ENCODE results near the gene ASB1. TPM values are rescaled to one million over a fixed set of nuclear protein-coding genes. Genes with fewer than 3 reads are reported as not detected.

Gene ASB1
- total RNA-seq: 33.9 and 34.8 TPM in 2 replicates

GRCh38 chr2:238426568-238427434 is at the start of gene ASB1:
ASB1 (plus strand) TSS chr2:238426927; CDS start chr2:238427071, 144 bp downstream.
- H3K4me3 Mint-ChIP-seq: peak within 1 kb of the TSS; percentile 91
- DNase-seq: peak; percentile 95
- H3K9me3 Mint-ChIP-seq: no peaks in the 10 kb centered on the region
- H3K27ac Mint-ChIP-seq: peak within 1 kb of the TSS; percentile 93
- peaks cover 33% of the 10 kb centered on the region for H3K4me1 Mint-ChIP-seq
- intact Hi-C loops (cut with micrococcal nuclease): loop anchor here (1.0 to 10.0 kb wide), 3 partner anchors 12 to 732 kb away; partner anchors contain the start of gene PER2
- no peaks in the 10 kb centered on the region for H3K27me3 Mint-ChIP-seq
- H3K36me3 Mint-ChIP-seq (ENCODE audit: low read depth): peaks cover 35% of the 10 kb centered on the region

DNA sequence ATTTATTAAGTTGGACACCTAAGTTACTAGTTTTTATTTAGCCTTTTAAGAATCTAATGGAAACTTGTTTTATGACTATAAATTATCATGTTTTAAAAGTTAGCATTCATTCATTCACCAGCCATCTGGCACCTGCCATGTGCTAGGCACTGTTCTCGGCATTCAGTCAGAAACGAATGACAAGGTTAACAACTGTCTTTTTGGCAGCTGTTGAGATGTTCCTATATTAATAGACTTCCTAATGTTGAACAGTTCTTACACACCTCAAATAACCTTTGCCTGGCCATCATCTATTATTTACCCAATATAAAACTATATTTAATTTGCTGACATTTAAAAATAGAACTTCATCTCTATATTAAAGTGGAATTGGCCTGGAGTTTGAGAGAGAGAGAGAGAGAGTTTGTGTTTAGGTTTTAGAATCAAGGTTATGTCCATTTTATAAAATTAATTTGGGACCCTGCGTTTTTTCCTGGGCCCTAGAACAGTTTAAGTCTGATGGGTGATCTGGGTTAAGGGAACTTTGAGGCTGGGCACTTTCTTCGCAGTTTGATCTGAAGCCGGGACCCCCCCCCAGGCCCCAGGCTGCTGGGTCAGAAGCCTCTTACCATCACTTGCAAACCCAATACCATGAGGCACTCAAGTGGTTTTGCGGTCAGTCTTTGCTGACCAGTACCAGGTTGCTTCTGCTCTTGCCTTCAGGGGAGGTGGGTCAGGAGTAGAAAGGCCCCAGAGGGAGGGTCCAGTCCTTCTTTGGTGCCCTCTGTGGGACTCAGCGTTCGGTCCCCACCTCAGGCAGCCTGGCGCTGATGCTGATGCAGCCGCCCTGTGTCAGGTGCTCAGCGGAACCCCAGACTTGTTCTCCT is 48.3 kb upstream of the ASB1 start:
- peaks cover 12% of the 10 kb centered on the region for H3K27me3 Mint-ChIP-seq
- H3K36me3 Mint-ChIP-seq (ENCODE audit: low read depth): no peaks in the 10 kb centered on the region
- no peak for DNase-seq
- intact Hi-C loops (cut with micrococcal nuclease): no loop called here
- no peak overlapping the region for H3K27ac Mint-ChIP-seq
- H3K9me3 Mint-ChIP-seq: no peaks in the 10 kb centered on the region
- no peak overlapping the region for H3K4me3 Mint-ChIP-seq
- peaks cover 20% of the 10 kb centered on the region for H3K4me1 Mint-ChIP-seq

DNA sequence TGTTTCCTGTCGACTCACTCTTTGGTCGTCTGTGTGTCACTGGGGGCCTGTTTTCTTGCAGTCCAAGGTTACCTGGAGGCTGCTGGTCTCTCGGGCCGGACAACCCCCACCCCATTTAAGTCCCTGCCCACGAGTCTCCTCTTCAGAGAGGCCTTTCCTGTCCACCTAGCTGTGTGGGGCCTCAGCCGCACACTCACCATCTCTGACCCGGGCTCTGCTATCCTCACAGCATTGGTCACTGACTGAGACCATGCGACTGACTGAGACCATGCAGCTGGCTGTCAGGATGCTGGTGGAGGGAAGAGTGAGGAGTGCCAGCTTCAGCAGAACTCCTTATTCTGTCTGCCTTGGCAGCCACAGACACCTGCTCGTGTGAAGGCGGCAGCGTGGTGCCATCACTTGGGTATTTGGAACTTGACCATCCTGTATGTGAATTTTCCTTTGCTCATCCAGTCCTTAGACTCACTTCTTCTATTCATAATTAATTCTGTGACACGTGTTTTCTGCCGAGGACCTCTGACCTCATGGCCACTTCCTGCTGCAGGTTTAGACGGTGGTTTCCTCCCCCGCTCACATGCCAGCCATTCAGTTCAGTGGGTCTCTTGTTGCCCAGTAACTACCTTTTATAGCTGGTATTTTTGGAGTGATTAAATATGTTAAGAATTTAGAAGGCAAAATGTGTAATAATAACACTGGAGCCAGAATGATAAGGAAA is 47.5 kb upstream of the ASB1 start:
- Mint-ChIP-seq H3K9me3 (no peaks in the 10 kb centered on the region), H3K4me1 (peaks cover 23% of the 10 kb centered on the region), H3K4me3 (peak overlapping the region; percentile 18), H3K36me3 (ENCODE audit: low read depth) (no peaks in the 10 kb centered on the region), H3K27me3 (peaks cover 10% of the 10 kb centered on the region), H3K27ac (no peak overlapping the region)
- intact Hi-C loops (cut with micrococcal nuclease): no loop called here
- peak; percentile 67 for DNase-seq

DNA sequence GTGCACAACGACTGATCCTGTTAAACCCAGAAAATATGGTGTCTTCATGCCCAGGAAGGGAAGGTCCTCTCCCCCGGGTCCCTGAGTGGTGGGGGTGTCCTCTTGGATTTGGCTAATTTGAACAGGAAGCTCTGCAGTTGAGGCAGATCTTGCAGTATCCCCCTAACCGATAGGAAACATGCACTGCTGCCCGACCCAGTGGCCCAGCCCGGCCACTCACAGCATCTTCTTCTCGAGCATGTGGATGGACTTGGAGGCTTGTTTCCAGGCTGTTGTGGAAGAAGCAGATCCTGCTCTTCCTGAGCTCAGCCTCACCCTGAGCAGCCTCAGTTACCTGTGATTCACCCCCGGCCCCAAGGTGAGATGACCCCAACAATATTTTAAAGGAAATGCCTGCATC is 46.4 kb upstream of the ASB1 start:
- H3K9me3 Mint-ChIP-seq: no peaks in the 10 kb centered on the region
- H3K4me1 Mint-ChIP-seq: peaks cover 23% of the 10 kb centered on the region
- H3K36me3 Mint-ChIP-seq (ENCODE audit: low read depth): no peaks in the 10 kb centered on the region
- no peak overlapping the region for H3K27ac Mint-ChIP-seq
- H3K4me3 Mint-ChIP-seq: no peak overlapping the region
- peaks cover 2% of the 10 kb centered on the region for H3K27me3 Mint-ChIP-seq
- intact Hi-C loops (cut with micrococcal nuclease): no loop called here
- no peak for DNase-seq

GRCh38 chr2:238380785-238381184 is 45.9 kb upstream of the ASB1 start:
- intact Hi-C loops (cut with micrococcal nuclease): no loop called here
- no peak for DNase-seq
- no peak overlapping the region for H3K4me3 Mint-ChIP-seq
- no peaks in the 10 kb centered on the region for H3K9me3 Mint-ChIP-seq
- no peak overlapping the region for H3K27ac Mint-ChIP-seq
- peaks cover 23% of the 10 kb centered on the region for H3K4me1 Mint-ChIP-seq
- H3K36me3 Mint-ChIP-seq (ENCODE audit: low read depth): no peaks in the 10 kb centered on the region
- H3K27me3 Mint-ChIP-seq: no peaks in the 10 kb centered on the region

DNA sequence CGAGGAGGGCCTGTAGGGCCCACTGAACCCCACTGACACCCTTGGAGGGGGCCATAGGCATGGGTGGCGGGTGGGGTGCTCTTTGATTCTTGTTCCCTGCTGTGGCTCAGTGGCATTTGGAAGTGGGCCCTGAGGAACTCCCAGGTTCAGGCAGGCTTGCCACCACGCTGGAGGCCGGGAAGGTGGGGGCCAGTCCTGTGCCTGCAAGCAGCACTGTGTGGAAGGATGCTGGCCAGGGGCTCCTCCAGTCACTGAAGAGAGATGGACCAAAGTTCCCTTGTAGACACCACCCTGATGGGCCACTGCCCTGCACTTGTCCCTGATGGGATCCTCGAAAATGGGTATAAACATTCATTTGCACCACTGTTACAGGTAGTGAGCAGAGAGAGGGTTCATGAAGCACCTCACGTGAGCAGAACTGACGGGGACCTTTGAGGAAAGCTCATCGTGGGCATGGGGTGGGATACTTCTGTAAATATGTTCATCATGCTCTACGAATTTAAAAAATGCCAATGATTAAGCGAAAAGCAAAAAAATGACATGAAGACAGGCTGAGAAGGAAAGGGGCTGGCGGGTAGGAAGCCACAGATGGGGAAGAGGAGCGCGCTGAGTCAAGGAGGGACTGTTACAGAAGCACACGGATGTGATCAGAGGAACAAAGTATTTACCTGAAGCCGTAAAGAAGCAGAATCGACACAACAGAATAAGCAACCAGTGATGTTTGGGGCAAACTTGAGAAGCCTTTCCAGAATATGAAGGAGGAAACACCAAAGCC is 45.2 kb upstream of the ASB1 start:
- Mint-ChIP-seq H3K27me3 (no peaks in the 10 kb centered on the region), H3K4me3 (no peak overlapping the region), H3K36me3 (ENCODE audit: low read depth) (no peaks in the 10 kb centered on the region), H3K27ac (peak overlapping the region; percentile 1), H3K9me3 (no peaks in the 10 kb centered on the region), H3K4me1 (peaks cover 23% of the 10 kb centered on the region)
- no peak for DNase-seq
- intact Hi-C loops (cut with micrococcal nuclease): no loop called here

DNA sequence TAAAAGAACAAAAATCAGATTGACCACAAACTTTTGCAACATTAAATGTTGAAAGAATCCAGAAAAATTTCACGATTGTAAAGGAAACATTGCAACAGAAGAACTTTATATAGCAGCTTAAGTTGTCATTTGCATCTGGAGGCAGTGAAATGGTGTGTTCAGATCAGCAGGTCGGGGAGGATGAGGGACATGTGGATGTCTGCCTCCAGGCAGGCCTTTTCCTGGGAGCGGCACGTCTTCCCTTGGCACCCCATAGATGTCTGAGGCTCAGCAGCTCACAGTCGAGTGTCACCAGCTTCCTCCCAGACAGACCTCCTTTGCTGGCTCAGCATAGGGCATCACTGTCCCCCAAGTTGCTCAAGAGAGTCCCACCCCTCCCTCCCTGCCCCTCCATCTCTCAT is 44.3 kb upstream of the ASB1 start:
- no peaks in the 10 kb centered on the region for H3K36me3 Mint-ChIP-seq (ENCODE audit: low read depth)
- H3K27ac Mint-ChIP-seq: no peak overlapping the region
- H3K4me3 Mint-ChIP-seq: no peak overlapping the region
- peaks cover 20% of the 10 kb centered on the region for H3K4me1 Mint-ChIP-seq
- no peaks in the 10 kb centered on the region for H3K9me3 Mint-ChIP-seq
- no peaks in the 10 kb centered on the region for H3K27me3 Mint-ChIP-seq
- DNase-seq: no peak
- intact Hi-C loops (cut with micrococcal nuclease): no loop called here

- Mint-ChIP-seq H3K27me3 (no peaks in the 10 kb centered on the region), H3K36me3 (ENCODE audit: low read depth) (no peaks in the 10 kb centered on the region), H3K4me3 (no peak overlapping the region), H3K27ac (no peak overlapping the region), H3K9me3 (no peaks in the 10 kb centered on the region), H3K4me1 (peaks cover 17% of the 10 kb centered on the region)
- no peak for DNase-seq
- intact Hi-C loops (cut with micrococcal nuclease): no loop called here
Measured at GRCh38 chr2:238383135-238383534, 43.6 kb upstream of the ASB1 start.

GRCh38 chr2:238383743-238384380 is 42.9 kb upstream of the ASB1 start:
- H3K4me3 Mint-ChIP-seq: no peak overlapping the region
- H3K27ac Mint-ChIP-seq: no peak overlapping the region
- H3K9me3 Mint-ChIP-seq: no peaks in the 10 kb centered on the region
- intact Hi-C loops (cut with micrococcal nuclease): no loop called here
- DNase-seq: no peak
- peaks cover 17% of the 10 kb centered on the region for H3K4me1 Mint-ChIP-seq
- no peaks in the 10 kb centered on the region for H3K36me3 Mint-ChIP-seq (ENCODE audit: low read depth)
- H3K27me3 Mint-ChIP-seq: no peaks in the 10 kb centered on the region

DNA sequence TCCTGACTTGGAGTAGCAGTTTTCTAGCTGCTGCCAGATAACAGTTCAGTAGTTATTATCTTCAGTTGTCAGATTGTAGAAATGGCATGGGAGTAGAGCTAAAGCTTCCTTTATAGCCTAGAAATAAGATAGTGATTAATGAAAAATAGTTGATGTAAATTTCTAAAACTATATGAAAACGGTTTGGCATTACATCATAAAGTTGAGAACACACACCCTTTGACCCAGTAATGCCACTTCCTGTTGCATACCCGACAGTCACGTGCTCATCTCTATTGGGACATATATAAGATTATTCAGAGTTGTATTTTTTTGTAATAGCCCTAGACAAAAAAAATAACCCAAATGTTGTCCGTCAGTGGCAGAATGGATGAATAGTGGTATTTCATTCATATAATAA is 39.4 kb upstream of the ASB1 start:
- DNase-seq: no peak
- Mint-ChIP-seq H3K27ac (no peak overlapping the region), H3K4me1 (peaks cover 3% of the 10 kb centered on the region), H3K27me3 (no peaks in the 10 kb centered on the region), H3K4me3 (no peak overlapping the region), H3K36me3 (ENCODE audit: low read depth) (no peaks in the 10 kb centered on the region), H3K9me3 (no peaks in the 10 kb centered on the region)
- intact Hi-C loops (cut with micrococcal nuclease): no loop called here

DNA sequence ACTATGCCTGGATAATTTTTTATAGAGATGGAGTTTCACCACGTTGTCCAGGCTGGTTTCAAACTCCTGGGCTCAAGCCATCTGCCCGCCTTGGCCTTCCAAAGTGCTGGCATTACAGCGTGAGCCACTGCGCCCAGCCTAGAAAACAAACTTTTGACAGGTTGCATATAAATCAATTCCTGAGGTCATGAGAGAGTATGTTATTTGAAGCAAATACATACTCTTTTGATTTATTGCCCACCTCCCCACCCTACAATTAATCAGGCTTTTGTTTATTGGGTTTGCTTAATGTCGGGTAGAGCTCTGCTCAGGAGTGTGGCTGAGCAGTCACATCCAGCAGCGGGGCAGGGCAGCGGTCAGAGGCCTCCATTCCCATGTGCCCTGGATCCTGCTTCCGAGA is 37.9 kb upstream of the ASB1 start:
- Mint-ChIP-seq H3K36me3 (ENCODE audit: low read depth) (no peaks in the 10 kb centered on the region), H3K4me1 (peaks cover 3% of the 10 kb centered on the region), H3K4me3 (no peak overlapping the region), H3K27me3 (no peaks in the 10 kb centered on the region), H3K9me3 (no peaks in the 10 kb centered on the region), H3K27ac (no peak overlapping the region)
- DNase-seq: no peak
- intact Hi-C loops (cut with micrococcal nuclease): no loop called here

DNA sequence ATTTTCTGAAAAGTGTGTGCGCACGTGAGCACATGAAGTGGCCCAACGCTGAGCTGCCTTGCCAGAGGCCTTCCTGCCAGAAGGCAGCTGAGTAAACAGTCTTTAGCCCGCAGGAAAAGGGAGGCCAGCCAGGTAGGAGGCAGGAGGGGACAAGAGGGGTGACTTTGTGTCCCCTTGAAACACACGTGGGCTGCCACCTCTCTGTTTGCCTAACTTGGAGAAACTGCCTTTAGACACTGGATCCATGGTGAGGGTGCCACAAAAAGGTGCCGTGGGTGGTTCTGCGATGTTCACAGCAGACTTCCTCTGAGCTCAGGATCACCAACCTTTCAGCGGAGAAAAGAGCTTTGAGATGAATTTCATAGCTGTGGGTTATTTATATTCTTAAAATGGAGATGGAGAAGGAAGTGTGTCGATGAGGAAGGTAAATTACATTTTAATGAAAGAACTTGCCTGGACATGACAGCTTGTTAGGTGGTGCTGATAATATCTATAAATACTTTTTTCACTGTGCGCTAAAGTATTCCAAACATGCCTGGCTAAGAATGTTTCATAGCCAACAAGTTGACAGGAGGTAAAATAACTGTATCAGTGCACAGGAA is 36.6 kb upstream of the ASB1 start:
- Mint-ChIP-seq H3K27me3 (no peaks in the 10 kb centered on the region), H3K27ac (no peak overlapping the region), H3K4me3 (no peak overlapping the region), H3K9me3 (no peaks in the 10 kb centered on the region), H3K4me1 (no peaks in the 10 kb centered on the region), H3K36me3 (ENCODE audit: low read depth) (no peaks in the 10 kb centered on the region)
- intact Hi-C loops (cut with micrococcal nuclease): no loop called here
- no peak for DNase-seq

All from activated CD4-positive, alpha-beta T cell treated with anti-CD3 and anti-CD28 coated beads, Interleukin-2, amount 10 ng/mL, durations not matched to agents 24 days and 14 days (primary cell).